ENCODE data around the gene TMPRSS11A. TPM values are rescaled to one million over a fixed set of nuclear protein-coding genes. Genes with fewer than 3 reads are reported as not detected.

The TMPRSS11A gene
- total RNA-seq, 1 donor from 2014 or later = not detected

DNA sequence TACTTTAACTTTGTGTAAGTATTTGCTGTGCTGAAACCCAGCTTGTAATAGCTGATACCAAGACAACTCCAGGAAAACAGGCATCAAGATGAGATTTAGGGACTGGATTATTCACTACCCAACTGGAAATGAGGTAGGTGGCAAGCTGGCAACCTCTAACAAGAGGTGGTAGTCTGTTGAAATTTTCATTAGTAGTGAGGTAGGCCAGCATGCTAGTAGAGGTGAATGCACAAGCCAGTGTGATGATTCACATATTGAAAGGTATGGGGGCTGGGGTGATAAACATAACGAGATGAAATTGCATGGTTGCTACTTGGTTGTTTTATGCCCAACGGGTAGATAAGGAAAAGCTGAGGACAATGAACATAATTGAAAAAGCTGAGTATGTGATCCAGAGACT, 71.0 kb downstream of the TMPRSS11A start:
- Mint-ChIP-seq H3K36me3 (ENCODE audit: low read depth, unreplicated experiment) (no peaks in the 10 kb centered on the region), H3K27me3 (ENCODE audit: unreplicated experiment) (no peaks in the 10 kb centered on the region), H3K9me3 (ENCODE audit: unreplicated experiment) (no peaks in the 10 kb centered on the region), H3K4me3 (ENCODE audit: unreplicated experiment) (no peak overlapping the region), H3K27ac (ENCODE audit: unreplicated experiment) (no peak overlapping the region), H3K4me1 (ENCODE audit: unreplicated experiment) (no peaks in the 10 kb centered on the region)
- TF ChIP-seq, protein P1, sequence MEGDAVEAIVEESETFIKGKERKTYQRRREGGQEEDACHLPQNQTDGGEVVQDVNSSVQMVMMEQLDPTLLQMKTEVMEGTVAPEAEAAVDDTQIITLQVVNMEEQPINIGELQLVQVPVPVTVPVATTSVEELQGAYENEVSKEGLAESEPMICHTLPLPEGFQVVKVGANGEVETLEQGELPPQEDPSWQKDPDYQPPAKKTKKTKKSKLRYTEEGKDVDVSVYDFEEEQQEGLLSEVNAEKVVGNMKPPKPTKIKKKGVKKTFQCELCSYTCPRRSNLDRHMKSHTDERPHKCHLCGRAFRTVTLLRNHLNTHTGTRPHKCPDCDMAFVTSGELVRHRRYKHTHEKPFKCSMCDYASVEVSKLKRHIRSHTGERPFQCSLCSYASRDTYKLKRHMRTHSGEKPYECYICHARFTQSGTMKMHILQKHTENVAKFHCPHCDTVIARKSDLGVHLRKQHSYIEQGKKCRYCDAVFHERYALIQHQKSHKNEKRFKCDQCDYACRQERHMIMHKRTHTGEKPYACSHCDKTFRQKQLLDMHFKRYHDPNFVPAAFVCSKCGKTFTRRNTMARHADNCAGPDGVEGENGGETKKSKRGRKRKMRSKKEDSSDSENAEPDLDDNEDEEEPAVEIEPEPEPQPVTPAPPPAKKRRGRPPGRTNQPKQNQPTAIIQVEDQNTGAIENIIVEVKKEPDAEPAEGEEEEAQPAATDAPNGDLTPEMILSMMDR (IDR thresholded peaks at IDR 0.05; ENCODE audit: unreplicated experiment) = no peak
- no peak for DNase-seq (ENCODE audit: low spot score)

DNA sequence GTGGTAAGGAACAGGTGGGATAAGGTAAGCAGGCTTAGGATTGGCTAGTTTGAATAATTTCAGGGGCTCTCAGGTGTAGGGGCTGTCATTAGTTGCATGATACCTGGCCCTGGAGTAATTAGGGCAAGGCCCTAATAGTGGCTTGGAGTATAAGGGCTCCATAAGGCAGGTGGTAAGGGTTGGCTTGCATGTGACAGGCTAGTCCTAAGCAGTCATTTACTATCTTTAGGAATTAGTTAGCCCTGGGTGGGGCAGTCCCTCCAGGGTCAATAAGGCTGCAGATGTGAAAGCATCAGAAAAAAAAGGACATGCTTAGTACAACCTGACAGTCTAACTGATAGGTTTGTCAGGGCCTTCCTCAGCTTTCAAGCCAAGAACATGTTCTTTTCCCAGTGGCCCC, 71.6 kb downstream of the TMPRSS11A start:
- H3K36me3 Mint-ChIP-seq (ENCODE audit: low read depth, unreplicated experiment) = no peaks in the 10 kb centered on the region
- no peak overlapping the region for H3K4me3 Mint-ChIP-seq (ENCODE audit: unreplicated experiment)
- no peak overlapping the region for H3K27ac Mint-ChIP-seq (ENCODE audit: unreplicated experiment)
- no peak for DNase-seq (ENCODE audit: low spot score)
- H3K9me3 Mint-ChIP-seq (ENCODE audit: unreplicated experiment) = no peaks in the 10 kb centered on the region
- H3K27me3 Mint-ChIP-seq (ENCODE audit: unreplicated experiment) = no peaks in the 10 kb centered on the region
- TF ChIP-seq, protein P1 (IDR thresholded peaks at IDR 0.05; ENCODE audit: unreplicated experiment) = no peak
- H3K4me1 Mint-ChIP-seq (ENCODE audit: unreplicated experiment) = no peaks in the 10 kb centered on the region

DNA sequence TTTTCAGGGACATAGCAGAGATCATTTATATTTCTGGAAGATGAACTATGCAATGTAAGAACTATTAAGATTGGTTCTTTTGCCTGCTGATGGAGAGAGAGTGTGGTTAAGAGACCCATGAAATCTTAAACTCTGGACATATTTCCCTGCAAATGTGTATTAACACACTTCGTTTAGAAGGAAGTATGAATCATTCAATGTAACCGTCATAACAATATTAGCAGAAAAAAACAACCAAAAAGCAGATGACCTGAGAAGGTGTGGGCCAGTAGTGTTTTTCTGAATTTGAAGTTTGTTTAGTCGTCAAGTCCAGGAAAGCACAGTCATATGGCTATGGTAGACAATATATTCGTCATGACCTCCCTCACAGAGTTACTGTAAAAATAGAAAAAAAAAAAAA, 77.0 kb downstream of the TMPRSS11A start:
- TF ChIP-seq, protein P1 (IDR thresholded peaks at IDR 0.05; ENCODE audit: unreplicated experiment) = no peak
- Mint-ChIP-seq H3K27me3 (ENCODE audit: unreplicated experiment) (no peaks in the 10 kb centered on the region), H3K4me1 (ENCODE audit: unreplicated experiment) (peaks cover 10% of the 10 kb centered on the region), H3K27ac (ENCODE audit: unreplicated experiment) (no peak overlapping the region), H3K9me3 (ENCODE audit: unreplicated experiment) (no peaks in the 10 kb centered on the region), H3K4me3 (ENCODE audit: unreplicated experiment) (no peak overlapping the region), H3K36me3 (ENCODE audit: low read depth, unreplicated experiment) (no peaks in the 10 kb centered on the region)
- DNase-seq (ENCODE audit: low spot score) = no peak

DNA sequence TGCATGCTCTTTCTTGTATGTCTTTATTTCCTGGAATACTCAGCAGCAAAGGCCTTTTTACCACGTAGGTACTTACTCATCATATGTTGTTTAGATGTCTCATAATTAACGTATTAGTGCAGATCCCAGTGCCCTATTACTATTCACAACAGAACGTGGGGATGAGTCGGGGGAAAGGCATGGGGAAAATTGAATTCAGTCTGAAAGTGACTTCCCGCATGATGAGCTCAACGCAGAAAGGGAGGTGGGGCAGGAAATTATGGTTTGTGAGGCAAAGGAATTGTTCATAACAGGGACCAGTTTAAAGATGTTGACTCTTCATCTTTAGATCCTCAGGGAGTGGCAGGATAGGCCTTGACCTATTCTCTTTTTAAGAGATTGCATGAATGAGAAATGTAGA, 77.5 kb downstream of the TMPRSS11A start:
- H3K4me3 Mint-ChIP-seq (ENCODE audit: unreplicated experiment) = no peak overlapping the region
- H3K9me3 Mint-ChIP-seq (ENCODE audit: unreplicated experiment) = no peaks in the 10 kb centered on the region

DNA sequence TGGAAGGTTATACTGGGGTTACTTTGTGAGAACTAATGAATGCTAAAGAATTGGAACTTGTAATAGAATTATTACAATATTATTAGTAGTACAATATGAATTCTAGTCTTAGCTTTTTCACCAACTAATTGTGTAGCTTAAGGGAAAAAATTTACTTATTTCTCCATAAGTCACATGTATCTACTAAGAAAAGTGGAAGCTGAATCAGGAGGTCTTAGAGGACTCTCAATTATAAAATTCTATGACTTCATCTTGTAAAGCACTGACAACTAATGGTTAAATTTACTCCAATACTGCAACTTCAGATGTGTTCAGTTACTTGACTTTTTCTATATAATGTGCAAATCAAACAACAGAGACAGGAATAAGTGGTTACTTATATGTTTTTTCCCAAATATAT, 78.6 kb downstream of the TMPRSS11A start:
- Mint-ChIP-seq H3K27me3 (ENCODE audit: unreplicated experiment) (no peaks in the 10 kb centered on the region), H3K4me1 (ENCODE audit: unreplicated experiment) (peaks cover 10% of the 10 kb centered on the region), H3K27ac (ENCODE audit: unreplicated experiment) (no peak overlapping the region), H3K9me3 (ENCODE audit: unreplicated experiment) (no peaks in the 10 kb centered on the region), H3K4me3 (ENCODE audit: unreplicated experiment) (no peak overlapping the region), H3K36me3 (ENCODE audit: low read depth, unreplicated experiment) (no peaks in the 10 kb centered on the region)
- DNase-seq (ENCODE audit: low spot score) = no peak
- TF ChIP-seq, protein P1 (IDR thresholded peaks at IDR 0.05; ENCODE audit: unreplicated experiment) = no peak

More for the DNA sequence above, 77.5 kb downstream of the TMPRSS11A start:
- TF ChIP-seq, protein P1 (IDR thresholded peaks at IDR 0.05; ENCODE audit: unreplicated experiment) = no peak
- H3K27ac Mint-ChIP-seq (ENCODE audit: unreplicated experiment) = no peak overlapping the region
- H3K4me1 Mint-ChIP-seq (ENCODE audit: unreplicated experiment) = peaks cover 10% of the 10 kb centered on the region
- no peaks in the 10 kb centered on the region for H3K36me3 Mint-ChIP-seq (ENCODE audit: low read depth, unreplicated experiment)
- H3K27me3 Mint-ChIP-seq (ENCODE audit: unreplicated experiment) = no peaks in the 10 kb centered on the region
- DNase-seq (ENCODE audit: low spot score) = no peak
